ENCODE results near the gene CLDN20.

DNA sequence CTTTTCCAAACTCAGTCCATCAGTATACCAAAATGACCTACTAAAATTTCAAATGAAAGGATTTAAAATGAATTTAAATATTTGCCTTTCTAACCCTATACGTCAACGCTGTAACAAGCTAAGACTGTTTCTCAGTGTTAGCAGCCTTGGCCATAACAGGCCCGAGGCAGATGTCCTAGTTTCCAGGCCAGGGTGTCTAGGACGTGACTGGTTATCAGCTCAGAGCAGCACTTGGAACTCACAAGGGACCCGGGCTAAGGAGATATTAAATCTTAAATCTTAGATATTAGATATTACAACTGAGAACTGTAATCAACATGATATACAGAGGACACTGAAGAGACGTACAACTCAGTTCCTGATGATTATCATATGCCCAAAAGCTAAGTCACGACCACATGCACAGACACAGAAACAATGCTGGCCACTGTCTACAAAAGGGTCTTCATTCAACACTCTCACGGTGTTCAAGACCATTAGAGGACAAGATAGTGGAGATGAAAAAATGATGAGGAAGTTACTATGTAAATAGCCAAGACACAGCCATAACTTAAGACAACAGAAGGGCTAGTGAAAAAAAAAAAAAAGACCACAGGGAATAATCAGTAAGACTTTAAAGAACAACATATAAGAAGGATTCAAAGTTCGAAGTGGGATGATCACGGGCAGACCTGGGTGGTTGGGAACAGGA is at the start of gene CLDN20:
- TF ChIP-seq, protein P1, sequence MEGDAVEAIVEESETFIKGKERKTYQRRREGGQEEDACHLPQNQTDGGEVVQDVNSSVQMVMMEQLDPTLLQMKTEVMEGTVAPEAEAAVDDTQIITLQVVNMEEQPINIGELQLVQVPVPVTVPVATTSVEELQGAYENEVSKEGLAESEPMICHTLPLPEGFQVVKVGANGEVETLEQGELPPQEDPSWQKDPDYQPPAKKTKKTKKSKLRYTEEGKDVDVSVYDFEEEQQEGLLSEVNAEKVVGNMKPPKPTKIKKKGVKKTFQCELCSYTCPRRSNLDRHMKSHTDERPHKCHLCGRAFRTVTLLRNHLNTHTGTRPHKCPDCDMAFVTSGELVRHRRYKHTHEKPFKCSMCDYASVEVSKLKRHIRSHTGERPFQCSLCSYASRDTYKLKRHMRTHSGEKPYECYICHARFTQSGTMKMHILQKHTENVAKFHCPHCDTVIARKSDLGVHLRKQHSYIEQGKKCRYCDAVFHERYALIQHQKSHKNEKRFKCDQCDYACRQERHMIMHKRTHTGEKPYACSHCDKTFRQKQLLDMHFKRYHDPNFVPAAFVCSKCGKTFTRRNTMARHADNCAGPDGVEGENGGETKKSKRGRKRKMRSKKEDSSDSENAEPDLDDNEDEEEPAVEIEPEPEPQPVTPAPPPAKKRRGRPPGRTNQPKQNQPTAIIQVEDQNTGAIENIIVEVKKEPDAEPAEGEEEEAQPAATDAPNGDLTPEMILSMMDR (IDR thresholded peaks at IDR 0.05), result no peak
- TF ChIP-seq POLR2A (IDR thresholded peaks at IDR 0.05), result no peak
